ENCODE measurements around the gene B3GALNT2. TPM values are rescaled to one million over a fixed set of nuclear protein-coding genes. Genes with fewer than 3 reads are reported as not detected.

B3GALNT2 gene
- total RNA-seq, 3 donors from 2014 or later, result 21.4 to 34.8 (median 25.9) TPM

GRCh38 chr1:235494531-235494930 is 9.7 kb downstream of the B3GALNT2 start:
- Histone ChIP-seq H3K27me3 (no peaks in the 10 kb centered on the region), H3K36me3 (no peaks in the 10 kb centered on the region), H3K4me1 (no peaks in the 10 kb centered on the region), H3K27ac (no peak overlapping the region), H3K9me3 (no peaks in the 10 kb centered on the region), H3K4me3 (no peak overlapping the region)
- TF ChIP-seq POLR2A (IDR thresholded peaks at IDR 0.05) (no peak), POLR2AphosphoS5 (IDR thresholded peaks at IDR 0.05) (no peak)
- TF ChIP-seq, protein P1, sequence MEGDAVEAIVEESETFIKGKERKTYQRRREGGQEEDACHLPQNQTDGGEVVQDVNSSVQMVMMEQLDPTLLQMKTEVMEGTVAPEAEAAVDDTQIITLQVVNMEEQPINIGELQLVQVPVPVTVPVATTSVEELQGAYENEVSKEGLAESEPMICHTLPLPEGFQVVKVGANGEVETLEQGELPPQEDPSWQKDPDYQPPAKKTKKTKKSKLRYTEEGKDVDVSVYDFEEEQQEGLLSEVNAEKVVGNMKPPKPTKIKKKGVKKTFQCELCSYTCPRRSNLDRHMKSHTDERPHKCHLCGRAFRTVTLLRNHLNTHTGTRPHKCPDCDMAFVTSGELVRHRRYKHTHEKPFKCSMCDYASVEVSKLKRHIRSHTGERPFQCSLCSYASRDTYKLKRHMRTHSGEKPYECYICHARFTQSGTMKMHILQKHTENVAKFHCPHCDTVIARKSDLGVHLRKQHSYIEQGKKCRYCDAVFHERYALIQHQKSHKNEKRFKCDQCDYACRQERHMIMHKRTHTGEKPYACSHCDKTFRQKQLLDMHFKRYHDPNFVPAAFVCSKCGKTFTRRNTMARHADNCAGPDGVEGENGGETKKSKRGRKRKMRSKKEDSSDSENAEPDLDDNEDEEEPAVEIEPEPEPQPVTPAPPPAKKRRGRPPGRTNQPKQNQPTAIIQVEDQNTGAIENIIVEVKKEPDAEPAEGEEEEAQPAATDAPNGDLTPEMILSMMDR (IDR thresholded peaks at IDR 0.05), result no peak
- intact Hi-C loops (cut with DNase I; ENCODE audit: low total_unique reads), result no loop called here
- DNase-seq (ENCODE audit: low spot score in 2 of 2), result no peak

DNA sequence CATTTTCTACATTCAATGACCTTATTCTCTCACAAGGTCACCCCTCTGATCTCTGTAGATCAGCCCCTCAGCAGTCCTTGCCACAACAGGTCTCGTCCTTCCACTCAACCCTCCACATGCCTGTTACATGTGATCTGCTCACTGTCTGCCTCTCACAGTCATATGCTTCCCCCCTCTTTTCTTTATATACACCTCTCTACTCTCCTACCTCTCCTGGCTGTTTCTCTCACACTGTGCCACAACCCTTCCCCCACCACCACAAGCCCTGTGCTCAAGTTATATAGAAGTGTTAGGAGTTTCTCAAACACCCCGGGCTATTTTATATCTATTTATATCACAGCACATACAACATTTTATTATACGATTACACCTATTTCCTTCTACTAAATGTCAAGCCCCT is 12.6 kb downstream of the B3GALNT2 start:
- intact Hi-C loops (cut with DNase I; ENCODE audit: low total_unique reads), result no loop called here
- no peak for TF ChIP-seq POLR2A (IDR thresholded peaks at IDR 0.05)
- TF ChIP-seq, protein P1 (IDR thresholded peaks at IDR 0.05), result no peak
- no peak for TF ChIP-seq POLR2AphosphoS5 (IDR thresholded peaks at IDR 0.05)
- no peak overlapping the region for H3K27ac ChIP-seq
- no peaks in the 10 kb centered on the region for H3K4me1 ChIP-seq
- no peak for DNase-seq (ENCODE audit: low spot score in 2 of 2)
- no peaks in the 10 kb centered on the region for H3K9me3 ChIP-seq
- H3K36me3 ChIP-seq, result no peaks in the 10 kb centered on the region
- no peak overlapping the region for H3K4me3 ChIP-seq
- H3K27me3 ChIP-seq, result no peaks in the 10 kb centered on the region

DNA sequence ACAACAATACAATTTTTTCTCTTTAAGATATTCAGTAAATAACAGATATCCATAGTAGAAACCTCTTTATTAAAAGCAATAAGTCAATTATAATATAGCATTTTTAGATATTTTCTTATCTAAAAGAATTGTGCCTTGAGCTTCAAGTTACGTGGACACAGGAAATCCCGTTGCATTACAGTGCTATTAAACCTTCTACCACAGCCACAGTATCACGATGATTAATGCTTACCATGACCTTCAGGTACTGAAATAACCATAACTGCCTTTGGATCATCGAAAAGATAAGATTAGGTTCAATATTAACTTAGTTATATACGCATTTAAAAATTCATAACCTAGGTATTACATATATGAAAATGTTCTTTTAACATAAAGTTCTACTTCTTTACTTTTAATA is 17.9 kb downstream of the B3GALNT2 start:
- no peaks in the 10 kb centered on the region for H3K27me3 ChIP-seq
- peaks cover 3% of the 10 kb centered on the region for H3K36me3 ChIP-seq
- TF ChIP-seq POLR2AphosphoS5 (IDR thresholded peaks at IDR 0.05), result no peak
- TF ChIP-seq POLR2A (IDR thresholded peaks at IDR 0.05), result no peak
- TF ChIP-seq, protein P1 (IDR thresholded peaks at IDR 0.05), result no peak
- no peak overlapping the region for H3K27ac ChIP-seq
- intact Hi-C loops (cut with DNase I; ENCODE audit: low total_unique reads), result no loop called here
- no peak overlapping the region for H3K4me3 ChIP-seq
- no peaks in the 10 kb centered on the region for H3K4me1 ChIP-seq
- no peaks in the 10 kb centered on the region for H3K9me3 ChIP-seq
- no peak for DNase-seq (ENCODE audit: low spot score in 2 of 2)

DNA sequence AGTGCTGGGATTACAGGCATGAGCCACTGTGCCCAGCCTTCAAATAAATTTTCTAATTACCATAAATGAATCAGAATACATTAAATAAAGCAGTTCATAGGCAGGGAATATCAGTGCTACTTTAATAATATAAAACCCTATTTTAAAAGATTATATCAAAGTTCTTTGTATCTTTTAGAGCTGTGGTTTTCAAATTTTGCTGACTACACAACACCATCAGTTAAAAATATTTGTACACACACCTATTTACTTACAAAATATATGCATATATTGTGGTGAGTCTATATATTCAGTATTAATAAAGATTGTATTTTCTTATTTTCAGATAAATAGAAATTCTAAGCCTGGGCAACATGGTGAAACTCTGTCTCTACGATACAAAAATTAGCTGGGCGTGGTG is 18.7 kb downstream of the B3GALNT2 start:
- Histone ChIP-seq H3K27ac (no peak overlapping the region), H3K9me3 (no peaks in the 10 kb centered on the region), H3K4me1 (no peaks in the 10 kb centered on the region), H3K27me3 (no peaks in the 10 kb centered on the region), H3K4me3 (no peak overlapping the region), H3K36me3 (peaks cover 3% of the 10 kb centered on the region)
- DNase-seq (ENCODE audit: low spot score in 2 of 2), result no peak
- TF ChIP-seq POLR2AphosphoS5 (IDR thresholded peaks at IDR 0.05), result no peak
- no peak for TF ChIP-seq POLR2A (IDR thresholded peaks at IDR 0.05)
- TF ChIP-seq, protein P1 (IDR thresholded peaks at IDR 0.05), result no peak
- intact Hi-C loops (cut with DNase I; ENCODE audit: low total_unique reads), result no loop called here

GRCh38 chr1:235483090-235483489 is 21.2 kb downstream of the B3GALNT2 start:
- intact Hi-C loops (cut with DNase I; ENCODE audit: low total_unique reads), result no loop called here
- TF ChIP-seq, protein P1 (IDR thresholded peaks at IDR 0.05), result no peak
- TF ChIP-seq POLR2A (IDR thresholded peaks at IDR 0.05) (no peak), POLR2AphosphoS5 (IDR thresholded peaks at IDR 0.05) (no peak)
- no peaks in the 10 kb centered on the region for H3K27me3 ChIP-seq
- no peak overlapping the region for H3K4me3 ChIP-seq
- DNase-seq (ENCODE audit: low spot score in 2 of 2), result no peak
- H3K9me3 ChIP-seq, result no peaks in the 10 kb centered on the region
- H3K36me3 ChIP-seq, result peaks cover 8% of the 10 kb centered on the region
- H3K27ac ChIP-seq, result no peak overlapping the region
- H3K4me1 ChIP-seq, result no peaks in the 10 kb centered on the region

All from breast epithelium (tissue), 4 donors.